Measurements from ENCODE around the gene PREX1. TPM values are rescaled to one million over a fixed set of nuclear protein-coding genes. Genes with fewer than 3 reads are reported as not detected.

PREX1 gene
- total and polyA plus RNA-seq, 2 experiments from 2014 or later: 2.4 to 10.3 TPM

DNA sequence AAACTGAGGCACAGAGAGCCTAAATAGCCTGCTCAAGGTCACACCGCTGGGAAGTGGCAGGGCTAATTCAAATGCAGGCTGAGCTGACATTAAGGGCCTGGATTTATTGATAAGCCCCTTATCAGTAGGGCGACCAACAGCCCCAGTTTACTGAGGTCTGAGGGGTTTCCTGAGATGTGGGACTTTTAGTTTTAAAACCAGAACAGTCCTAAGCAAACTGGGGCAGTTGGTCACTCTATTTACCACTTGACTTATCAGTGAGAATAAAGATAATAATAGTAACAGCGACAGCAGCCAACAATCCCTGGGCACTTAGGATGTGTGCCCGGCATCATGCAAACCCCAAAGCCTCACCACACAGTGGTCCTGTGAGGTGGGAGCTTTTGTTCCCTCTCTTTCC is 27.6 kb downstream of the PREX1 start:
- Histone ChIP-seq H3K4me3 (no peak overlapping the region), H3K27me3 (ENCODE audit: insufficient read depth) (no peaks in the 10 kb centered on the region), H3K36me3 (ENCODE audit: insufficient read depth) (no peaks in the 10 kb centered on the region), H3K4me2 (no peak overlapping the region), H3K79me2 (replicated peaks; ENCODE audit: insufficient read depth) (no peaks in the 10 kb centered on the region), H3K4me1 (ENCODE audit: insufficient read depth) (peaks cover 13% of the 10 kb centered on the region; the same call in 1 of the 2 replicates), H4K20me1 (replicated peaks; ENCODE audit: insufficient read depth) (no peaks in the 10 kb centered on the region), H3F3A (replicated peaks; ENCODE audit: low read depth) (no peaks in the 10 kb centered on the region), H2AFZ (no peak overlapping the region), H3K9me2 (ENCODE audit: insufficient read depth) (no peaks in the 10 kb centered on the region), H3K27ac (ENCODE audit: low read depth) (no peak overlapping the region)
- H3K27ac Mint-ChIP-seq: no peak overlapping the region
- ATAC-seq (no peak), DNase-seq (ENCODE audit: low spot score) (no peak)
- TF ChIP-seq ZNF331 (CRISPR knock-in tag; IDR thresholded peaks at IDR 0.05; ENCODE audit: low read depth): no peak
- TF ChIP-seq, protein P1, sequence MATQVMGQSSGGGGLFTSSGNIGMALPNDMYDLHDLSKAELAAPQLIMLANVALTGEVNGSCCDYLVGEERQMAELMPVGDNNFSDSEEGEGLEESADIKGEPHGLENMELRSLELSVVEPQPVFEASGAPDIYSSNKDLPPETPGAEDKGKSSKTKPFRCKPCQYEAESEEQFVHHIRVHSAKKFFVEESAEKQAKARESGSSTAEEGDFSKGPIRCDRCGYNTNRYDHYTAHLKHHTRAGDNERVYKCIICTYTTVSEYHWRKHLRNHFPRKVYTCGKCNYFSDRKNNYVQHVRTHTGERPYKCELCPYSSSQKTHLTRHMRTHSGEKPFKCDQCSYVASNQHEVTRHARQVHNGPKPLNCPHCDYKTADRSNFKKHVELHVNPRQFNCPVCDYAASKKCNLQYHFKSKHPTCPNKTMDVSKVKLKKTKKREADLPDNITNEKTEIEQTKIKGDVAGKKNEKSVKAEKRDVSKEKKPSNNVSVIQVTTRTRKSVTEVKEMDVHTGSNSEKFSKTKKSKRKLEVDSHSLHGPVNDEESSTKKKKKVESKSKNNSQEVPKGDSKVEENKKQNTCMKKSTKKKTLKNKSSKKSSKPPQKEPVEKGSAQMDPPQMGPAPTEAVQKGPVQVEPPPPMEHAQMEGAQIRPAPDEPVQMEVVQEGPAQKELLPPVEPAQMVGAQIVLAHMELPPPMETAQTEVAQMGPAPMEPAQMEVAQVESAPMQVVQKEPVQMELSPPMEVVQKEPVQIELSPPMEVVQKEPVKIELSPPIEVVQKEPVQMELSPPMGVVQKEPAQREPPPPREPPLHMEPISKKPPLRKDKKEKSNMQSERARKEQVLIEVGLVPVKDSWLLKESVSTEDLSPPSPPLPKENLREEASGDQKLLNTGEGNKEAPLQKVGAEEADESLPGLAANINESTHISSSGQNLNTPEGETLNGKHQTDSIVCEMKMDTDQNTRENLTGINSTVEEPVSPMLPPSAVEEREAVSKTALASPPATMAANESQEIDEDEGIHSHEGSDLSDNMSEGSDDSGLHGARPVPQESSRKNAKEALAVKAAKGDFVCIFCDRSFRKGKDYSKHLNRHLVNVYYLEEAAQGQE (IDR thresholded peaks at IDR 0.05; ENCODE audit: unreplicated experiment): no peak
- TF ChIP-seq CREB1 (CRISPR knock-in tag; IDR thresholded peaks at IDR 0.05; ENCODE audit: low read depth): no peak
- no peak for TF ChIP-seq EZH2phosphoT487 (IDR thresholded peaks at IDR 0.05; ENCODE audit: unreplicated experiment)
- TF ChIP-seq, protein P2, sequence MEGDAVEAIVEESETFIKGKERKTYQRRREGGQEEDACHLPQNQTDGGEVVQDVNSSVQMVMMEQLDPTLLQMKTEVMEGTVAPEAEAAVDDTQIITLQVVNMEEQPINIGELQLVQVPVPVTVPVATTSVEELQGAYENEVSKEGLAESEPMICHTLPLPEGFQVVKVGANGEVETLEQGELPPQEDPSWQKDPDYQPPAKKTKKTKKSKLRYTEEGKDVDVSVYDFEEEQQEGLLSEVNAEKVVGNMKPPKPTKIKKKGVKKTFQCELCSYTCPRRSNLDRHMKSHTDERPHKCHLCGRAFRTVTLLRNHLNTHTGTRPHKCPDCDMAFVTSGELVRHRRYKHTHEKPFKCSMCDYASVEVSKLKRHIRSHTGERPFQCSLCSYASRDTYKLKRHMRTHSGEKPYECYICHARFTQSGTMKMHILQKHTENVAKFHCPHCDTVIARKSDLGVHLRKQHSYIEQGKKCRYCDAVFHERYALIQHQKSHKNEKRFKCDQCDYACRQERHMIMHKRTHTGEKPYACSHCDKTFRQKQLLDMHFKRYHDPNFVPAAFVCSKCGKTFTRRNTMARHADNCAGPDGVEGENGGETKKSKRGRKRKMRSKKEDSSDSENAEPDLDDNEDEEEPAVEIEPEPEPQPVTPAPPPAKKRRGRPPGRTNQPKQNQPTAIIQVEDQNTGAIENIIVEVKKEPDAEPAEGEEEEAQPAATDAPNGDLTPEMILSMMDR (conservative IDR thresholded peaks at IDR 0.05; ENCODE audit: low read depth in 2 of 2): no peak
- TF ChIP-seq ZNF114 (CRISPR knock-in tag; IDR thresholded peaks at IDR 0.05): no peak
- TF ChIP-seq, protein P3, sequence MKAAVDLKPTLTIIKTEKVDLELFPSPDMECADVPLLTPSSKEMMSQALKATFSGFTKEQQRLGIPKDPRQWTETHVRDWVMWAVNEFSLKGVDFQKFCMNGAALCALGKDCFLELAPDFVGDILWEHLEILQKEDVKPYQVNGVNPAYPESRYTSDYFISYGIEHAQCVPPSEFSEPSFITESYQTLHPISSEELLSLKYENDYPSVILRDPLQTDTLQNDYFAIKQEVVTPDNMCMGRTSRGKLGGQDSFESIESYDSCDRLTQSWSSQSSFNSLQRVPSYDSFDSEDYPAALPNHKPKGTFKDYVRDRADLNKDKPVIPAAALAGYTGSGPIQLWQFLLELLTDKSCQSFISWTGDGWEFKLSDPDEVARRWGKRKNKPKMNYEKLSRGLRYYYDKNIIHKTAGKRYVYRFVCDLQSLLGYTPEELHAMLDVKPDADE (IDR thresholded peaks at IDR 0.05): no peak
- no peak for TF ChIP-seq JUNB (IDR thresholded peaks at IDR 0.05; ENCODE audit: unreplicated experiment)
- no peak for TF ChIP-seq STAT1 (IDR thresholded peaks at IDR 0.05; ENCODE audit: unreplicated experiment)
- H3K4me1 Mint-ChIP-seq: peaks cover 28% of the 10 kb centered on the region
- peaks cover 8% of the 10 kb centered on the region for H3K27me3 Mint-ChIP-seq (ENCODE audit: insufficient read depth, low read depth, poor library complexity)
- peaks cover 9% of the 10 kb centered on the region; the same call in 2 of the 3 replicates for H3K36me3 Mint-ChIP-seq (ENCODE audit: low read depth)
- H3K4me3 Mint-ChIP-seq: no peak overlapping the region
- no peaks in the 10 kb centered on the region; the same call in 2 of the 3 replicates for H3K9me3 Mint-ChIP-seq
